Measurements from ENCODE around the gene PTRH1. TPM values are rescaled to one million over a fixed set of nuclear protein-coding genes. Genes with fewer than 3 reads are reported as not detected.

Gene PTRH1
- total RNA-seq, 1 donor from 2014 or later = 11.0 TPM

DNA sequence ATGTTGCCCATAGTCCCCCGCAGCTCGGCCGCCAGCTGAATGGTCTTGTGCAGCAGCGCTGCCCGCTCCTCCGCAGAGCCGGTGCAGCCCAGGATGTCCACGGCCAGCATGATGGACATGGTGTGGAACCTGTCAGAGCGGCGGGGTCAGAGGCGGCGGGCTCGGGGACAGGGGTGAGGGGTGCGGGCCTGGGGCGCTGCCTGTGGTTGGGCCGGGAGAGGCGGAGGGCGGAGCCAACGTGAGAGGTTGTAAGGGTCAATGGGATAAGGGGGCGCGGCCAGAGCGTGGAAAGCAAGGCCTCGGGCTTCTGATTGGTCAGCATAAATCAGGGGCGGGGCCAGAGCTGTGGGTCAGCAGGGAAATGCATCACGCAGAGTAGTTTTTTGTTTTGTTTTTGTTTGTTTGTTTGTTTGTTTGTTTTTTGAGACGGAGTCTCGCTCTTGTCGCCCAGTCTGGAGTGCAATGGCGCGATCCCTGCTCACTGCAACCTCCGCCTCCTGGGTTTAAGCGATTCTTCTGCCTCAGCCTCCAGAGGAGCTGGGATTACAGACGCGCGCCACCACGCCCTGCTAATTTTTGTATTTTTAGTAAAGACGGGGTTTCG lies 26.5 kb upstream of the PTRH1 start:
- intact Hi-C loops (cut with micrococcal nuclease) = no loop called here

- intact Hi-C loops (cut with micrococcal nuclease) = no loop called here
Observed at GRCh38 chr9:127739614-127740330, 24.3 kb upstream of the PTRH1 start.

DNA sequence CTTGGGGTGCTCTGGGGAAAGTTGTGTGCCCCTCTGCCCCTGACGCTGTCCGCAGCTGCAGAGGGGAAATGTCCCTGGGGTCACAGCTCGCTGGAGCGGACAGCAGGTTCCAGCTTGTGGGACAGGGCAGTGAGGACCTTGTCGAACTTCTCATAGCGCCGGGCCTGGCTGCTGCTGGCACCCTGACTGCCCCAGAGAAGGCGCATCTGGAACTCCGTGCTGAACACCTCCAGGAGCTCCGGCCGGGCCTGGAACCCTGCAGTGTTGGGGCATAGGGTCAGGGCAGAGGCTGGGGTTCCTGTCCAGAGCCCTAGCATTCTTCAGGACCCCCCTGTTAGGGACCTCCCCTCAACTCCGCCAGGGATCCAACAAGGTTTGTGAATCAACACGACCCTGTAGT lies 23.2 kb upstream of the PTRH1 start:
- intact Hi-C loops (cut with micrococcal nuclease) = no loop called here

GRCh38 chr9:127735530-127736185 lies 20.2 kb upstream of the PTRH1 start:
- intact Hi-C loops (cut with micrococcal nuclease) = loop anchor here (1.0 kb wide), 11 partner anchors 20 to 332 kb away; partner anchors contain the start of genes FPGS, LRSAM1, NAIF1 and PTRH1

DNA sequence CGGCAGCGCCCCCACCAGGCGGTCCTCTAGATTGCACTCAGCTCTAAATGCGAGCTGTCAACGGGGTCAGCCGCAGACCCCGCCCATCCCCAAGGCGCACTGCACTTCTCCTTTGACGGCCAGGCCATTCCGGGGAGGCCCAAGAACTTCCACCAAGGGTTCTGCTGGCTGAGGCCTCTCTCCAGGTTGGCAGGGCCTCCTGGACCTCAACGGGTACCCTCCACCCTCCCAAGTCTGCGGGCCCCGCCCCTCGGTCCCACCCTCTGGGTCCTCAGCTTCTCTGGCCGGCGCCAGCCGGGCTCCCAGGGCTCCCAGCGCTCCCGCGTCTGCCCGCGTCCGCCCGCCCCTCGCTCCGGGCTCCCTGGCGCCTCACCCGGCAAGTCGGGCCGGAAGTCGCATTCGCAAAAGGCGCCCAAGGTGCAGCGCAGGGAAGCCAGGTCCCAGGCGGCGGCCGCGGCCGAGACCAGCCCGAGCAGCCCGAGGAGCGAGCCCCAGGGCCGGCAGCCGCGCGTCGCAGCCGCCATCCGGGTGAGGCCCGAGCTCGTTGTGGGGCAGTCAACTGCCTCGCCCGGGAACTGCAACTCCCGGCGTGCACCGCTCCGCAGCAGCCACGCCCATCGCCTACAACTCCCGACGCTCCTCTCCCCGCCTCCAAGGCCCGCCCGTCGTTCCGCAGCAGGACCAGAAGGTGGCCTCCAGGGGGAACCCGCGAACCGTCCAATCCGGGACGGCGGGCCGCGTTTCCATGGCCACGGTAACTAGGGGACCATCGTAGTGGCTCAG lies 19.5 kb upstream of the PTRH1 start, which contains the start of gene TOR2A:
Gene TOR2A (minus strand): TSS at position 548 of the 783 bp plus-strand sequence. CDS start 24 bp downstream, at position 524.
- intact Hi-C loops (cut with micrococcal nuclease) = loop anchor here (1.0 to 5.0 kb wide), 17 partner anchors 20 to 793 kb away; partner anchors contain the start of genes FPGS, LRSAM1, NAIF1 and PTRH1

DNA sequence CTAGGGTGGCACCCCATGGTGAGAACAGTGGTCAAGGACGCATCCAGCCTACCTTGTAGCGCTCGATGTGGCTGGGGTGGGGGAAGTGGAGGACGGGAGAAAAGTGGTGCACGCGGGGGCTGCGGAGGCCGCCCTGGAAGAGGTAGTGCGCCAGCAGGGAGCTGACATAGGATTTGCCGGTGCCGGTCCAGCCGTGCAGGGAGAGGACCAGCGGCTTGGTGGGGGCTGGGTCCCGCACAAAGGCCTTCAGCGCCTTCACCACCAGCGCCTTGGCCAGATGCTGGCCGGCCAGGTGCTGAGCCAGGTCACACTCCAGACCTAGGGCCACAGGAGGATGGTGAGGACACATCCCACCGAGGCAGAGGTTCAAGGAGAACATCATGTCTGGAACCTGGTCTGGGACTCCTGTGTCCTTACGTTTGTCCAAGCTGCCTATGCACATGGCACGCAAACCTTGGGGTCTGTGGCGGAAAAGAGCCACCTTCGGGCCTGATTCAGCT lies 18.8 kb upstream of the PTRH1 start:
- intact Hi-C loops (cut with micrococcal nuclease) = loop anchor here (1.0 to 5.0 kb wide), 6 partner anchors 35 to 792 kb away; no protein-coding TSS in a partner anchor

GRCh38 chr9:127733614-127734013 lies 18.2 kb upstream of the PTRH1 start:
- intact Hi-C loops (cut with micrococcal nuclease) = loop anchor here (1.0 to 5.0 kb wide), 6 partner anchors 34 to 791 kb away; no protein-coding TSS in a partner anchor

GRCh38 chr9:127732444-127732843 lies 17.0 kb upstream of the PTRH1 start:
- intact Hi-C loops (cut with micrococcal nuclease) = loop anchor here (5.0 kb wide), 1 partner anchor 790 kb away; no protein-coding TSS in a partner anchor

DNA sequence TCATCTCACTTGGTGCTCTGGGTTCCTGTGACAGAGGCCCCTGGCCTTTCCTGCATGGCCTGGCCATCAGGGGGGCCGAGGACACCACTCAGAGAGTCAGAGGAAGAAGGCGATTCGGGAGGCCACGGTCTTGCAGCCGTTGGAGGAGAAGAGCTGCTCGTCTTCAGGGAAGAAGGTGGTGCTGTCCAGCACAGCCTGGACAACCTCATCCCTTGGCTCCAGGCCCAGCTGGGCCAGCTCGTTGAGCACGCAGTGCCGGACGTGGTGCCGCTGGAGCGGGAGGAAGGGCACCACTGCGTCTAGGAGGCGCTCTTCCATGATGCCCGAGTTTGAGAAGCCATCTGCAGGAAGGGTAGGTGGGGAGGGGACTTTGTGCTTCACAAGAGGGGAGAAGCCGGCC lies 16.5 kb upstream of the PTRH1 start:
- intact Hi-C loops (cut with micrococcal nuclease) = loop anchor here (5.0 kb wide), 1 partner anchor 790 kb away; no protein-coding TSS in a partner anchor

DNA sequence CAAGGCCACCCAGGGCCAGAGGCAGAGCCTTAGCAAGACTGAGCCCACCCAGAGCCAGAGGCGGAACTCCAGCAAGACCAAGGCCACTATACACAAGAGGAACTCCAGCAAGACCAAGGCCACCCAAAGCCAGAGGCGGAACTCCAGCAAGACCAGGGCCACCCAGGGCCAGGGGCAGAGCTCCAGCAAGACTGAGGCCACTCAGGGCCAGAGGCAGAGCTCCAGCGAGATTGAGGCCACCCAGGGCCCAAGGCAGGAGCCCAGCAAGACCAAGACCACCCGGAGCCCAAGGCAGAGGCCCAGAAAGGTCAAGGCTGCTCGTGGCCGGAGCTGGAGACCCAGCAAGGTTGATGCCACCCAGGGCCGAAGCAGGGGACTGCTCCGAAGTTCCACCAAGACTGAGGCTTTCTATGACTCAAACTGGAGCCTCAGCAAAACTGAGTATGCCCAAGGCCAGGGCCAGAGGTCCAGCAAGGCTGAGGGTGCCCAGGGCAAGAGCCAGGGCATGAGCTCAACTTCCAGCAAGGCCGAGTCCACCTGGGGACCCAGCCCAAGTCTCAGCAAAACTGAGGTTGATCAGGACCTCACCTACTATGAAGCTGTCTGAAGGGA lies 15.4 kb upstream of the PTRH1 start:
- intact Hi-C loops (cut with micrococcal nuclease) = loop anchor here (5.0 kb wide), 1 partner anchor 789 kb away; no protein-coding TSS in a partner anchor

DNA sequence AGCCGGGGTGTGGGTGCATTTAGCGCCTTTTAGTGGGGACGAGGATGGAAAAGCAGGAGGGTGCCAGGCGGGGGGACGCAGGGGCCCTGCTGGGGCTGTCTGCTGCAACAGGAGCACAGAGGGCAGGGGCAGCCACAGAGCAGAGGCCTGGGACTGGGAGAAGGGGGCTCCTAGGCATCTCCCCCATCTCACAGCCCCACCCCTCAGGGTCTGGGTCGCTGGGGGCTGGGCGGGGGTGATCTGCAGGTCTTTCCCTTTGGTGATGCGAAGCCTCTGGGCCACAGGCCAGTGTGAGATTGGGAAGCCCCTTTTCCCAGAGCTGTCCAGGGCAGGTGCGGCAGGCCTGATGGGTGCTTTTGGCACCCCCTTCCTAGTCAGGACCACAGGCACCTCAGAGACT lies 14.8 kb upstream of the PTRH1 start:
- intact Hi-C loops (cut with micrococcal nuclease) = loop anchor here (5.0 kb wide), 1 partner anchor 788 kb away; no protein-coding TSS in a partner anchor

GRCh38 chr9:127729522-127730256 lies 14.2 kb upstream of the PTRH1 start:
- intact Hi-C loops (cut with micrococcal nuclease) = loop anchor here (5.0 kb wide), 1 partner anchor 787 kb away; no protein-coding TSS in a partner anchor

DNA sequence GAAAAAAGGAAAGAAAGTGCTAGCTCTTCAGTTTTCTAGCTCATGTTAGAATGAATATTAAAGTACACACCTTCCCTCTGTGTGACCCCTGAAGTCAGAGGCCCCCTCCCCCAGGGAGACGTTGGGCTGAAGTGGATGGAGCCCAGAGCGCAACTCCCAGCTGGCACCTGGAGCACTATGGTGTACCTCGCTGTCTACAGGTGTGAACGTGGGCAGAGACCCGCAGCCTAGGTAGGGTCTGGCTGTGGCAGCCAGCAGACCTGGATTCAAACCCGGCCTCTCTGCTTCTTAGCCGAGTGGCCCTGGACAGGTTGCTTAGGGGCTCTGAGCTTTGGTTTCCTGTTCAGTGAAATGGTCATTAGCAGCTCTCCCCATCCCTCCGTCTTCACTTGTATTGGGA lies 13.3 kb upstream of the PTRH1 start:
- intact Hi-C loops (cut with micrococcal nuclease) = no loop called here

- intact Hi-C loops (cut with micrococcal nuclease) = no loop called here
Observed at GRCh38 chr9:127726871-127727270, 11.4 kb upstream of the PTRH1 start.

GRCh38 chr9:127724012-127724411 lies 8.5 kb upstream of the PTRH1 start:
- intact Hi-C loops (cut with micrococcal nuclease) = no loop called here

- intact Hi-C loops (cut with micrococcal nuclease) = no loop called here
Observed at GRCh38 chr9:127723444-127723843, 8.0 kb upstream of the PTRH1 start.

DNA sequence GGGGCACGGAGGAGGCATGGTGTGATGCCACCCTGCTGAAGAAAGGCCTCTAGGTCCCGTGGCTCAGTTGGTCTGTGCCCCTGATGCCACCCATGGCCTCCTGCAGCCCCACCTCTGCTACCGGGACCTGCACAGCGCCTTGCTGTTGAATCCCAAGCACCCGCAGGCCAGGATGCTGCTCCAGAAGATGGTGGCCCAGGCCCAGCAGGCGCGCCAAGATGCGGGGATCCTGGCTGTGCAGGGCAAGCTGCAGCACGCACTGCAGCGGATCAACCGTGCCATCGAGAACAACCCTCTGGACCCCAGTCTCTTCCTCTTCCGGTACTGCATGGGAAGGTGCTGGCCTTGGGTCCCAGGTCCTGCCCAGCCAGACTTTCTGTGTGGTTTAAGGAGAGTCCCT lies 7.5 kb upstream of the PTRH1 start:
- intact Hi-C loops (cut with micrococcal nuclease) = no loop called here

DNA sequence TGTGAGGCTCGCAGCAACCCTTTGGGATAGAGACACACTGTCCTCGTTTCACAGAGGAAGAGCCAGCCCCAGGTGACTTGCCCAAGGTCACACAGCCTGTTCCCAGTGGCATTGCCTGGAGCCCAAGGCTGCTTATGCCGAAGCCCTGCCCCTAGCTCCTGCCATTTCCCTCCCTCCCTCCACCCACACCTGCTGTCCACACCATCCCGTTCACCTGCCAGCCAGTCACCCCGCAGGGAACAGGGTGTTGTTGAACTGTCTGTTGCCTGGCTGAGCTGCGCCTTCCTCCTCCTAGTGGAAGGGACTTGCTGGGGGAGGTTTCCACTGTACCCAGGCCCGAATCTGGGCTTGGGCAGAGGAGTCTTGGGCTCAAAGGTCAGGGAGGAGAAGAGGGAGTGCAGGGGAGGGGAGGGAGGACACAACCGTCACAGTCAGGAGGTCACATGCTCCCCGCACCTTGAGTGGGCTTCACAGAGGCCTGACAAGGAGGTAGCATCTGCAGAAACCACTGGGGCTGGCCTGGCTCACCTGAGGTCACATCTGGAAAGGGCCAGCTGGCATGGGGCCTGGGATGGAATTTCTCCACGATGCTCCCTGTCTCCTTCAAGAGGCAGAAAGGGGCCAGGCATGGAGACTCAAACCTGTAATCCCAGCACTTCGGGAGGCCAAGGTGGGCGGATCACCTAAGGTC lies 6.7 kb upstream of the PTRH1 start:
- intact Hi-C loops (cut with micrococcal nuclease) = no loop called here

- intact Hi-C loops (cut with micrococcal nuclease) = no loop called here
Observed at GRCh38 chr9:127721391-127721821, 5.9 kb upstream of the PTRH1 start.

All from T-helper 1 cell treated with Interleukin-12 subunit alpha and Interleukin-12 subunit beta and Interleukin-4 antibody, amounts not matched to agents 30 ng/mL and 1 ng/mL, for 36 hours (primary cell).